Mesenchymal stem cell (in vitro differentiated cells and primary cell): ENCODE data around the gene FNDC3B.

Source experiments
- DNase-seq: peaks from one replicate; pipeline ENCODE4 v3.0.0-alpha.2; 2013
- H2AFZ ChIP-seq: one replicate; pipeline ENCODE4 v1.6.1; 2013; ENCODE audit warnings: low read depth, mild to moderate bottlenecking, control low read depth, inconsistent platforms, low read length, moderate library complexity
- H2AK5ac ChIP-seq: 2 replicates; pipeline ENCODE4 v1.6.1; 2013; ENCODE audit warnings: low read length, moderate library complexity, mild to moderate bottlenecking, inconsistent platforms; ENCODE audit not compliant: severe bottlenecking
- H2BK120ac ChIP-seq: one replicate; pipeline ENCODE4 v1.6.1; 2013; ENCODE audit warnings: low read depth, mild to moderate bottlenecking, inconsistent platforms, low read length, moderate library complexity
- H2BK12ac ChIP-seq, 2 experiments: one replicate each; pipeline ENCODE4 v1.6.1; 2013; ENCODE audit warnings: inconsistent platforms in 2 of 2, low read length in 2 of 2, mild to moderate bottlenecking in 2 of 2, moderate library complexity in 2 of 2, control low read depth in 1 of 2
- H2BK15ac ChIP-seq: one replicate; pipeline ENCODE4 v1.6.1; 2013; ENCODE audit warnings: mild to moderate bottlenecking, low read depth, inconsistent platforms; ENCODE audit not compliant: poor library complexity, severe bottlenecking
- H2BK5ac ChIP-seq: 2 replicates; pipeline ENCODE4 v1.6.1; 2013; ENCODE audit warnings: low read depth, mild to moderate bottlenecking, low read length, control low read depth, inconsistent platforms; ENCODE audit not compliant: poor library complexity, severe bottlenecking
- H3K14ac ChIP-seq, 2 experiments: one replicate each; pipeline ENCODE4 v1.6.1; 2013; ENCODE audit warnings: inconsistent platforms in 2 of 2, low read length in 2 of 2, control low read depth in 1 of 2, mild to moderate bottlenecking in 1 of 2, moderate library complexity in 1 of 2
- H3K18ac ChIP-seq, 2 experiments: one replicate each; pipeline ENCODE4 v1.6.1; 2013; ENCODE audit warnings: inconsistent platforms in 2 of 2, low read length in 2 of 2, control low read depth in 1 of 2, low read depth in 1 of 2, mild to moderate bottlenecking in 1 of 2
- H3K23ac ChIP-seq, 2 experiments: one replicate each; pipeline ENCODE4 v1.6.1; 2013; ENCODE audit warnings: inconsistent platforms in 2 of 2, low read length in 2 of 2, mild to moderate bottlenecking in 2 of 2, moderate library complexity in 2 of 2, control low read depth in 1 of 2
- H3K27ac ChIP-seq: 2 replicates; pipeline ENCODE4 v1.5.1; 2013; ENCODE audit warnings: mild to moderate bottlenecking, moderate library complexity, low read length, control low read depth, inconsistent platforms; ENCODE audit not compliant: poor library complexity, severe bottlenecking
- H3K27me3 ChIP-seq, 2 experiments: 2 replicates each; pipeline versions ENCODE4 v1.6.1 to v1.7.0; 2013; ENCODE audit warnings: low read length in 2 of 2, mild to moderate bottlenecking in 2 of 2, moderate library complexity in 2 of 2, control low read depth in 1 of 2, inconsistent platforms in 1 of 2; ENCODE audit not compliant: control insufficient read depth in 1 of 2, insufficient read depth in 1 of 2
- H3K36me3 ChIP-seq, 2 experiments: 2 replicates each; pipeline versions ENCODE4 v1.6.1 to v1.7.0; 2013; ENCODE audit warnings: low read length in 2 of 2, control low read depth in 1 of 2, inconsistent platforms in 1 of 2, low read depth in 1 of 2, mild to moderate bottlenecking in 1 of 2; ENCODE audit not compliant: insufficient read depth in 2 of 2, control insufficient read depth in 1 of 2
- H3K4ac ChIP-seq, 2 experiments: one replicate each; pipeline ENCODE4 v1.6.1; 2013; ENCODE audit warnings: inconsistent platforms in 2 of 2, low read length in 2 of 2, mild to moderate bottlenecking in 2 of 2, moderate library complexity in 2 of 2, control low read depth in 1 of 2, low read depth in 1 of 2
- H3K4me1 ChIP-seq: 2 replicates; pipeline ENCODE4 v1.6.1; 2013; ENCODE audit warnings: low read depth, low read length, control low read depth; ENCODE audit not compliant: control insufficient read depth, insufficient read depth
- H3K4me2 ChIP-seq: 2 replicates; pipeline ENCODE4 v1.6.1; 2013; ENCODE audit warnings: low read length, mild to moderate bottlenecking, inconsistent platforms; ENCODE audit not compliant: poor library complexity, severe bottlenecking
- H3K4me3 ChIP-seq, 2 experiments: 2 replicates each; pipeline versions ENCODE4 v1.5.1 to v1.7.0; 2013; ENCODE audit warnings: low read length in 2 of 2, mild to moderate bottlenecking in 2 of 2, control low read depth in 1 of 2, low read depth in 1 of 2; ENCODE audit not compliant: insufficient read depth in 1 of 2
- H3K79me1 ChIP-seq: replicated peaks from 2 replicates; pipeline ENCODE4 v1.6.1; 2013; ENCODE audit warnings: mild to moderate bottlenecking, control low read depth, low read length, inconsistent platforms; ENCODE audit not compliant: poor library complexity, severe bottlenecking
- H3K9ac ChIP-seq: 2 replicates; pipeline ENCODE4 v1.7.0; 2013; ENCODE audit warnings: mild to moderate bottlenecking, low read length, moderate library complexity
- H3K9me3 ChIP-seq: 2 replicates; pipeline ENCODE4 v1.7.0; 2013; ENCODE audit warnings: mild to moderate bottlenecking, low read length; ENCODE audit not compliant: control insufficient read depth
- H4K8ac ChIP-seq: one replicate; pipeline ENCODE4 v1.6.1; 2013; ENCODE audit warnings: inconsistent platforms, mild to moderate bottlenecking, low read length, moderate library complexity
- H4K91ac ChIP-seq: one replicate; pipeline ENCODE4 v1.6.1; 2013; ENCODE audit warnings: mild to moderate bottlenecking, low read length, inconsistent platforms
- WGBS: methylation state at CpG from one replicate; pipeline ENCODE4 v1.1.7; 2013; ENCODE audit warnings: mixed read lengths; 5-methylcytosine and 5-hydroxymethylcytosine counted together

FNDC3B gene

DNA sequence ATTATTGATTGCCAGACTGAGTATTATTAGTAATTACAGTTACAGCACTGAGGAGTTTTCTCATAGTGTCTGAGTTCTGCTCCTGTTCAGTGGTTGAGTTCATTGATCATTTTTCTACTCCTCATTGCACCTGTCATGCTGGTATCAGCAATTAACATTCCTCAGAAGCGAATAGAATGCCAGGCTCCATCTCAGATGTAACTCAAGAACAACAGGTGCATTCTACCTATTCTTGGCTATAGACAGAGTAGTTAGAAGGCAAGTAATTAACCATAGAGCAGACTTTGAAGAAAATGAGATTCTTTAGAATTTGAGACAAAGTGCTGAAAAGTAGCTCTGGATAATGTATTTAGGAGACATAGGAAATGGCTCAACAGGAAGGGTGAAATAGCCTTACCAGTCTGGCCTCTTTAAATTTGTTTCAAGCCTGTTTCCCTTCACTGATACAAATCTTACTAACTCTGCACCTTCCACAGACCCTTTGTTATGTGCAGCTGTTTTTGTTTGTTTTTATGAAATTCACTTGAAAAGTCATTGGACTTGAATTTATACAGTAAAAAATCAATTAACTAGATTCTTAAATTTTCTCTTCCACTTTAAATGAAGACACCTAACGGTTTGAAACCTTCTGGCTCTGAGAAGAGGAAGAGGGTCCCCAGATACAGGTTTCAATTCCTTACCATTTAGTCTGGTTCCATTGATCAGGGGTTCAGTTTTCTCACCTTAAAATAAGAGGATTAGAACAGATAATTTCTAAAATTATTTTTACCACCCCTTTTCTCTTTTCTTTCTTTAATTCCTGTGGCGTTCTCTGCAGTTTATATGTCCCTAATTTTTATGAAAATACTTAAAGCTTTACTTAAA lies 109.6 kb downstream of the FNDC3B start:
- no peaks in the 10 kb centered on the region for H3K27me3 ChIP-seq
- no peak overlapping the region for H2BK12ac ChIP-seq
- H3K4me3 ChIP-seq, result no peak overlapping the region
- H3K14ac ChIP-seq, result no peak overlapping the region
- H3K23ac ChIP-seq, result no peak overlapping the region
- no peak overlapping the region for H3K27ac ChIP-seq
- no peaks in the 10 kb centered on the region for H3K9me3 ChIP-seq
- H2BK120ac ChIP-seq, result no peak overlapping the region
- no peak overlapping the region for H2BK5ac ChIP-seq
- peaks cover 12 to 21% of the 10 kb centered on the region in 2 experiments for H3K36me3 ChIP-seq
- 100% methylated on average over 1 of the region's 3 CpGs for WGBS
- H2AFZ ChIP-seq, result no peak overlapping the region
- no peak overlapping the region for H4K8ac ChIP-seq
- H4K91ac ChIP-seq, result no peak overlapping the region
- peaks cover 8% of the 10 kb centered on the region for H3K4me1 ChIP-seq
- H3K18ac ChIP-seq, result no peak overlapping the region
- H3K4me2 ChIP-seq, result no peak overlapping the region
- H3K9ac ChIP-seq, result no peak overlapping the region
- H2BK15ac ChIP-seq, result no peak overlapping the region
- peaks cover 5% of the 10 kb centered on the region for H3K79me1 ChIP-seq
- no peak overlapping the region for H2AK5ac ChIP-seq
- no peak for DNase-seq
- H3K4ac ChIP-seq, result no peak overlapping the region

DNA sequence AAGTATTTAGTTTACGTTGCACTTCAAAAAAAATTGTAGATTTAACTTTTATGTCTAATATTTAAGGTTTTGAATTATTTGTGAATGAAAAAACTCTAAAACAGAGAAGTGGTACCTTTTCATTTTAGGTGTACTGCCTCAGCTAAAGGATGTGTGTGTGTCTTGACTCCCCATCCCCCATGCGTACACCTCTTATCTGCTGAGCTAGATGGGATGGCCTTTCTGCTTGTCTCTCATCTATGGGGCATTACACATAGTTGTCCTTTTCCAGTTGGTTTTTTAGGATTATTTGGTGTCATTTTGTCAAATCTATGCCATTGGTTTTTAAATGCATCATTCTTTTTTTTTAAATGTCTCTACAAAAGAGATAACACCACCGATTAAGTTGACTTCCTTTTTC lies 110.9 kb downstream of the FNDC3B start:
- H3K23ac ChIP-seq, result no peak overlapping the region
- H2BK15ac ChIP-seq, result no peak overlapping the region
- H4K91ac ChIP-seq, result no peak overlapping the region
- H3K36me3 ChIP-seq, result peaks cover 10 to 15% of the 10 kb centered on the region in 2 experiments
- no peak overlapping the region for H2AK5ac ChIP-seq
- no peak overlapping the region for H3K27ac ChIP-seq
- WGBS, result 88% methylated on average over 2 of the region's 3 CpGs
- H3K27me3 ChIP-seq, result no peaks in the 10 kb centered on the region
- H3K14ac ChIP-seq, result no peak overlapping the region
- H2BK12ac ChIP-seq, result no peak overlapping the region
- no peak overlapping the region for H2AFZ ChIP-seq
- no peak overlapping the region for H3K18ac ChIP-seq
- DNase-seq, result no peak
- no peak overlapping the region for H4K8ac ChIP-seq
- no peak overlapping the region for H3K4me3 ChIP-seq
- H3K4me1 ChIP-seq, result peaks cover 13% of the 10 kb centered on the region
- peaks cover 3% of the 10 kb centered on the region for H3K79me1 ChIP-seq
- no peaks in the 10 kb centered on the region for H3K9me3 ChIP-seq
- H2BK5ac ChIP-seq, result no peak overlapping the region
- H2BK120ac ChIP-seq, result no peak overlapping the region
- H3K9ac ChIP-seq, result no peak overlapping the region
- H3K4me2 ChIP-seq, result no peak overlapping the region
- no peak overlapping the region for H3K4ac ChIP-seq

- H4K8ac ChIP-seq, result no peak overlapping the region
- H3K23ac ChIP-seq, result no peak overlapping the region
- H3K27ac ChIP-seq, result no peak overlapping the region
- peaks cover 13% of the 10 kb centered on the region for H3K4me1 ChIP-seq
- no peak overlapping the region for H4K91ac ChIP-seq
- H2BK5ac ChIP-seq, result no peak overlapping the region
- no peak overlapping the region for H3K4me3 ChIP-seq
- no peak for DNase-seq
- H3K9me3 ChIP-seq, result no peaks in the 10 kb centered on the region
- no peak overlapping the region for H3K4me2 ChIP-seq
- no peak overlapping the region for H3K18ac ChIP-seq
- H2BK15ac ChIP-seq, result no peak overlapping the region
- no peak overlapping the region for H3K14ac ChIP-seq
- no peak overlapping the region for H2AK5ac ChIP-seq
- no peak overlapping the region for H3K9ac ChIP-seq
- whole genome bisulfite sequencing, result 74% methylated on average over 4 of the region's 5 CpGs
- no peak overlapping the region for H2BK120ac ChIP-seq
- peaks cover 3% of the 10 kb centered on the region for H3K79me1 ChIP-seq
- no peak overlapping the region for H3K4ac ChIP-seq
- H3K36me3 ChIP-seq, result peaks cover 7 to 15% of the 10 kb centered on the region in 2 experiments
- H2BK12ac ChIP-seq, result no peak overlapping the region
- H3K27me3 ChIP-seq, result no peaks in the 10 kb centered on the region
- no peak overlapping the region for H2AFZ ChIP-seq
These were observed 111.7 kb downstream of the FNDC3B start for GRCh38 chr3:172150913-172151650.
